Fibroblast of skin of scalp (primary cell): ENCODE results near the gene DHCR24. TPM values are rescaled to one million over a fixed set of nuclear protein-coding genes. Genes with fewer than 3 reads are reported as not detected.
"Not testable (repeated sequence)": the region's sequence is repeated elsewhere in the genome, so short reads cannot be mapped to it uniquely, and the experiment has no call there.

Source experiments
- DNase-seq: peaks from one replicate; pipeline ENCODE4 v3.0.0-alpha.2; 2013
- polyA plus RNA-seq, 2 experiments: library from polyadenylated mRNA; unstranded; fragments of 120-200 nt; gene quantifications; one replicate each; pipeline ENCODE4 v1.2.1, GENCODE V29; 2013; ENCODE audit not compliant: insufficient read length in 2 of 2

Gene DHCR24, protein sequence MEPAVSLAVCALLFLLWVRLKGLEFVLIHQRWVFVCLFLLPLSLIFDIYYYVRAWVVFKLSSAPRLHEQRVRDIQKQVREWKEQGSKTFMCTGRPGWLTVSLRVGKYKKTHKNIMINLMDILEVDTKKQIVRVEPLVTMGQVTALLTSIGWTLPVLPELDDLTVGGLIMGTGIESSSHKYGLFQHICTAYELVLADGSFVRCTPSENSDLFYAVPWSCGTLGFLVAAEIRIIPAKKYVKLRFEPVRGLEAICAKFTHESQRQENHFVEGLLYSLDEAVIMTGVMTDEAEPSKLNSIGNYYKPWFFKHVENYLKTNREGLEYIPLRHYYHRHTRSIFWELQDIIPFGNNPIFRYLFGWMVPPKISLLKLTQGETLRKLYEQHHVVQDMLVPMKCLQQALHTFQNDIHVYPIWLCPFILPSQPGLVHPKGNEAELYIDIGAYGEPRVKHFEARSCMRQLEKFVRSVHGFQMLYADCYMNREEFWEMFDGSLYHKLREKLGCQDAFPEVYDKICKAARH
- 38.9 TPM for polyA plus RNA-seq (2013, experiment 1 of 2; ENCODE audit: insufficient read length)
- polyA plus RNA-seq (2013, experiment 2 of 2; ENCODE audit: insufficient read length): 38.3 TPM

DNA sequence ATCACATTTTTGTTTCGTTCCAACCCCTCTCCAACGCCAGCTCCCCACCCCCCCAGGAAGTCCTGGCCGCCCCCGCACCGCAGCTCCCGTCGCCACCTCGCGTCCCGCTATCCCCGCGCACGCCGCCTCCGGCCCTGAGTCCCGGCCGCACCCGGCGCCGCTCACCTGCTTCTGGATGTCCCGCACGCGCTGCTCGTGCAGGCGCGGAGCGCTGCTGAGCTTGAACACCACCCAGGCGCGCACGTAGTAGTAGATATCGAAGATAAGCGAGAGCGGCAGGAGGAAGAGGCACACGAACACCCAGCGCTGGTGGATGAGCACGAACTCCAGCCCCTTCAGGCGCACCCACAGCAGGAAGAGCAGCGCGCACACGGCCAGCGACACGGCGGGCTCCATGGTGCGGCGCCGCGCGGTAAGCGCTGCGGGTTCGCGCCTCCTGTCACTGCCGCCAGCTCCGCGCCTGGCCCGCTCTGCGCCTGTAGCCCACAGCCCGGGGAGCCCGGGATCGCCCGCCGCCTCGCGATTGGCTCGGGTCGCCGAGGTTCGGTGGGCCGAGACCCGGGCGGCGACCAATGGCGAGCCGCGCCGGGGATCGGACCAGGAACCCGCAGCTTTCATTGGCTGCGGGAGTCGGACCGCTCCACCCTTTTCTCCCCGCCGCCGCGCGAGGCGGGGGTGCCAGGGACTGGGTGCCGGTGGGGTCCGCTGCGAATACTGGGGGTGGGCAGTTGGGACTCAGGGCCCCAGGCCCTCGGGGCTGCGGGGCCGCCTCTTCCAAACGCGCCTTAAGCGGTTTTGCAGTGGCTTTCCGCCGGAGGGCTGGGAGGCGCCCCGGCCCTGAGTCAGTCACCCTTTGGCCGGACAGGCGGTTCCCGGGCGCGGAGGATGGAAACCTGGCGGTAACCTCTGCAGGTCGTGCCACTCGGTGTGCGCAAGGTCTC lies at the start of gene DHCR24:
DHCR24 (minus strand) TSS at position 472 of the 941 bp plus-strand sequence; CDS start at position 396, 76 bp downstream.
- peak; percentile 85 for DNase-seq

DNA sequence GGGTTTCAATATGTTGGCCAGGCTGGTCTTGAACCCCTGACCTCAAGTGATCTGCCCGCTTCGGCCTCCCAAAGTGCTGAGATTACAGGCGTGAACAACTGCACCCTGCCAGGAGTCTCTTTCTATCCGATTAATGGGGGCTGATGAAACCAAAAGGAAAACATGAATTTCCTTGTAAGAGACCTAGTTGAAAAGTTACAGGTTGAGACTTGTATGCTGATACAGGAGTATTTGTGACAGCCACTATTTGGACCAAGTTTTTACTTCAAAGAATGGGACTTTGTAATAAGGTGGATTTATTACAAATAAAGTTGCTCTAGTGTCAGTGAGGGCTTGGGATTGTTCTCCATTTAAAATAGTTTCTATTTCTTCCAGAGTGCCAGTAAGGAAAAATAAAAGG lies 49.8 kb upstream of the DHCR24 start:
- DNase-seq: no peak

DNA sequence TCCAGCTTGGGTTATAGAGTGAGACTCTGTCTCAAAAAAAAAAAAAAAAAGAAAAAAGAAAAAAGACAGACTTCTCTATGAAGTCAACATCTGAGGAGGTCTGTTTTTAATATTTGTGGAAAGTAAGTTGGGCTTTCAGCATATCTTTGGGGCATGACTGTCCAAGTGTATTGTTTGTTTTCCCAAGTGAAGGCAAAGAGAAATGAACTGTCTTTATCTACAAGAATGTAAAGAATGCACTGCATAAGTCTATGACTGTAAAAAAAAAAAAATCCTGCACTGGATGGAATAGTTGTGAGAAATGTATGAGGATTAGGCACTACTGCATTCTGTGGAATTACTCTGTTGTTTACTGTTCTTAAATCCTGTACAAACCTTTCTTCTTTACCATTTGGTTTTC lies 47.9 kb upstream of the DHCR24 start:
- peak; percentile 98 for DNase-seq

DNA sequence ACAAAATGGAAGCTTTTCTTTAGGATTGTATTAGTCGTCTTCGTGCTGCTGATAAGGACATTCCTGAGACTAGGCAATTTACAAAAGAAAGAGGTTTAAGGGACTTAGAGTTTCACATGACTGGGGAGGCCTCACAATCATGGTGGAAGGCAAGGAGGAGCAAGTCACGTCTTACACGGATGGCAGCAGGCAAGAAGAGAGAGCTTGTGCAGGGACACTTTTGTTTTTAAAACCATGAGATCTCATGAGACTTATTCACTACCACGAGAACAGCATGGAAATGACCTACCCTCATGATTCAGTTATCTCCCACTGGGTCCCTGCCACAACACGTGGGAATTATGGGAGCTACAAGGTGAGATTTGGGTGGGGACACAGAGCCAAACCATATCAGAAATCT lies 47.1 kb upstream of the DHCR24 start:
- not testable (repeated sequence) for DNase-seq

DNA sequence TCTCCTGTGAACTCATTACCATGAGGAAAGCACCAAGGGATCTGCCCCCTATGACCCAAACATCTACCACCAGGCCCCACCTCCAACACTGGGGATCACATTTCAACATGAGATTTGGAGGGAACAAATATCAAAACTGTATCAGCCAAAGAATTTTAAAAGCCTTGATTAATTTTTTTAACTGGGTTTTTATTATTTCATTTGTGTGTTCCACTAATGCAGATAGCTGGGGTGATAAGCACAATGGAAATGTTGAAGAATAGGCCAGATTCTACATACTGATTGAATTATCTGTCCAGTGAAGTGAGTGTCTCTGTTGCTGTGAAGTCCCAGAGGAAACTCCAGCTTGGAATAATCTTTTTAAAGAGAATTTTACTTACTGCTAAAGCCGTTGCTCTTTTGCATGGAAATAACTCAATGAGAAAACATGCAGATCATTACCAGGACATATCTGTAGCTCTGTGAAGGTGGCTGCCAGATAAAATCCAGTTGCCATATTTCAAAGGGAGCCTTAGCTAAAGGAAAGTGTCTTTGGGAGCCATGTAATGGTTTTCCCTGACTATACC lies 44.4 kb upstream of the DHCR24 start:
- DNase-seq: no peak

DNA sequence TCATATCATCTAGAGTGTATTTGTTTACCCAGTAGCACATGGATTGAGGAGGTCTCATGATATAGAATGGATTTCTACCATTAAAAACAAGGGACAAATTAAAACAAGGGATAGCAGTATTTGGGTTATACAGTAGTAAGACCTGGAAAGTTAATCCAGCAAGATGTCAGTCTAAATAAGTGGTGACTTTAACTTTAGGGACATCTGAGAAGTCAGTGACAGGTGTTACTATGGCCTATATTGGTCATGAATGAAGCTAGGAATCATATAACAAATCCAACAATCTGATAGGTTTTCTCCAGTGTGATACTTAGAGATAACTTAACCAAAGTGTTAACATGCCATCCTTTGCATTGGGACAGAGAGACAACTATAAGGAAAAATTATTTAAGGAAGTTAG lies 42.7 kb upstream of the DHCR24 start:
- DNase-seq: no peak

DNA sequence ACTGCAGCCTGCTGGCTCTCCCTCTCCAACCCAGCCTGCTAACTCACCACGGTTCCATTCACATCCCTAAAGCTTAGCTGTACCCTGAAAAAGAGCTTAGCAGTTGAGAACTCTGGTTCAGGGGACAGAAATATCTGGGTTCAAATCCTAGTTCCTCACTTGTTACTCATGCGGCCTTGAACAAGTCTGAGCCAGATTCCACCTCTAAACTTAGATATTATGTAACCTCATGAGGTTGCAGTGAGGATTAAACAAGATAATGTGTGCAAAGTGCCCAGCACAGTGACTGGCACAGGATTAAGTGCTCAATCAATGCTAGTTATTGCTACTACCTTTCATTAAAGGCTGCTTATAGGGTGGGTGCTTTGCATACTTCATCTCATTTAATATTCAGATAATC lies 41.3 kb upstream of the DHCR24 start:
- no peak for DNase-seq

DNA sequence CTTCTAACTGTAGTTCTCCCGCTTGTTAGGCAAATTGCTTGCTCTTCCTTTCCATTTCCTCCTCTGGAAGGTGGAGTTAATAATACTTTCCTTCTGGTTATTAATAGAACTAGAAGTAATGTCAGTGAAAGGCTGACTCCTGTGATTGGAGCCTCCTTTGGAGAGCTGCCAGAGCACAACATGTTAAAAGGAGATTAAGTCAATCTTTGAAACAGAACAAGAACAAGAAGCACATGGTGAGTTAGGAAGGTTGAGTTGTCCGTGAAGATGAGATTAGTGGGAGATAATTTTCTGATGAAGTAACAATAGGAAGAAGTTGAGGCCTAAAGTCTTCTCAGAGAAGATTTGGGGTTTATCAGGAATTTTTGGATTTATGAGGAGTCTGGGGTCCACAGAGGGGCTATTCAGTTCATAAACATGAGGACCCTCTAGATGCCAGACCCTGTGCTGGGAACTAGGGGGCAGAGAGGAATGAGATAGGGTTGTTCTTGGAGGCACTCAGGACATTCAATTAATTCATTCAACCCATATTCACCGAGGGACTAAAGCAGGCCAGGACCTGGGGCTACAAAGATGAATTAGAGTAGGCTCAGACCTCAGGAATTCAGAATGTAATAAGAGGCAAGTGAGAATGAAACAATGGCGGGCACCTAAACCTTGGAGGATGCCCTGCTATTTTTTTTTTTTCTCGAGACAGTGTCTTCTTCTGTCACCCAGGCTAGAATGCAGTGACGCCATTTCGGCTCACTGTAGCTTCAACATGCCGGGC lies 40.7 kb upstream of the DHCR24 start:
- peak; percentile 74 for DNase-seq

DNA sequence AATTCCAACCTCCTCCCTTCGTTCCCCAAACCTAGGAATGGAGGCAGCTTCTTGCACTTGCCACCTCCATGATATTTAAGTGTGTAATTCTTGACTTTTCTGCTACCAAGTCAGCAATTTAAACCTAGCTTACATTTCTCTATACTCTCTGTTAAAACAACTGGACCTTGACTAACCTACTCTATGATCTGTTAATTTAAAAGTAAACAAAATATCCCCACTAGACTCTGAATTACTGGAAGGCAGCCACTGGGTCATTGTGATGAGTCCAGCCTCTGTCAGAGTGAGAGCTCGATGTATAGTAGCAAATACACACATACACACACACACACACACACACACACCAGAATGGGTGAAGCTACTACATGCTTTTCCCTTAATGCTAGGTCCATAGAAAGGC lies 40.0 kb upstream of the DHCR24 start:
- DNase-seq: peak; percentile 39

DNA sequence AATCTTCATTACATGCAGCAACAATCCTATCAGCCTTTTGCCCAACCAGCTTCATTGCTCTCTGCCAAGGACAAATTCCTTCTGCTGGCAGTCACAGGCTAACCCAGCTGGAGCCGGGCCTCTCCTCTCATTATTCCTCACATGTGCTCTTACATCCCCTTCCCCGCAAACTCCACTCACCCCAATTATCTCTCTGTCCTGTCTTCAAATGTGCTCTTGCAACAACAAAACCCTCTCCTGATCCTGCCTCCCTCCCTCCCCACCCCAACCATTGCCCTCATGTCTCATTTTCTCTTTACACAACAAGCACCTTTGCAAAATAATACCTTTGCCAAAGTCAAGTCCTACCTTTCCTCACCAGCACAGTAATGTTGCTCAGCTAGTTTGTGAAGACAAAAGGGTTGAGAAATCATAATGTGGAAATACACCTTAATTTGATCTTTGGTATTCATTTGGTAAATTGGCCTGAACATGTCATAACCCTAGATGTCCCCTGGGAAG lies 36.0 kb upstream of the DHCR24 start:
- peak; percentile 58 for DNase-seq

DNA sequence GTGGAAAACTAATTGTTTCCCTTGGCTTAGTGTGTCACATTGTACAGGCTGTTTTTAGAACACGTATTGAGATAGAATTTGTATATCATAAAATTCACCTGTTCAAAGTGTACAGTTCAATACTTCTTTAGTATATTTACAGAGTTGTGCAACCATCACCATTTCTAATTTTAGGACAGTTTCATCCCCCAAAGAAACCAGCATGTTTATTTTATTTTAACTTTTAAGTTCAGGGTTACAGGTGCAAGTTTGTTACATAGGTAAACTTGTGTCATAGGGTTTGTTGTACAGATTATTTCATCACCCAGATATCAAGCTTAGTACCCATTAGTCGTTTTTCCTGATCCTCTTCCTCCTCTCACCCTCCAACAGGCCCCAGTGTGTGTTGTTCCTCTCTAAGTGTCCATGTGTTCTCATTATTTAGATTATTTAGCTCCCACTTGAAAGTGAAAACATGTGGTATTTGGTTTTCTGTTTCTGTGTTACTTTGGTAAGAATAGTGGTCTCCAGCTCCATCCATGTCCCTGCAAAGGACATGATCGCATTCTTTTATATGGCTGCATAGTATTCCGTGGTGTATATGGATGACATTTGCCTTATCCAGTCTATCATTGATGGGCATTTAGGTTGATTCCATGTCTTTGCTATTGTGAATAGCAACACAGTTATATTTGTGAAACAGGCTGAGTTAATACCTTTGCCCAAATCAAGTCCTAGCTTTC lies 35.2 kb upstream of the DHCR24 start:
- DNase-seq: no peak

DNA sequence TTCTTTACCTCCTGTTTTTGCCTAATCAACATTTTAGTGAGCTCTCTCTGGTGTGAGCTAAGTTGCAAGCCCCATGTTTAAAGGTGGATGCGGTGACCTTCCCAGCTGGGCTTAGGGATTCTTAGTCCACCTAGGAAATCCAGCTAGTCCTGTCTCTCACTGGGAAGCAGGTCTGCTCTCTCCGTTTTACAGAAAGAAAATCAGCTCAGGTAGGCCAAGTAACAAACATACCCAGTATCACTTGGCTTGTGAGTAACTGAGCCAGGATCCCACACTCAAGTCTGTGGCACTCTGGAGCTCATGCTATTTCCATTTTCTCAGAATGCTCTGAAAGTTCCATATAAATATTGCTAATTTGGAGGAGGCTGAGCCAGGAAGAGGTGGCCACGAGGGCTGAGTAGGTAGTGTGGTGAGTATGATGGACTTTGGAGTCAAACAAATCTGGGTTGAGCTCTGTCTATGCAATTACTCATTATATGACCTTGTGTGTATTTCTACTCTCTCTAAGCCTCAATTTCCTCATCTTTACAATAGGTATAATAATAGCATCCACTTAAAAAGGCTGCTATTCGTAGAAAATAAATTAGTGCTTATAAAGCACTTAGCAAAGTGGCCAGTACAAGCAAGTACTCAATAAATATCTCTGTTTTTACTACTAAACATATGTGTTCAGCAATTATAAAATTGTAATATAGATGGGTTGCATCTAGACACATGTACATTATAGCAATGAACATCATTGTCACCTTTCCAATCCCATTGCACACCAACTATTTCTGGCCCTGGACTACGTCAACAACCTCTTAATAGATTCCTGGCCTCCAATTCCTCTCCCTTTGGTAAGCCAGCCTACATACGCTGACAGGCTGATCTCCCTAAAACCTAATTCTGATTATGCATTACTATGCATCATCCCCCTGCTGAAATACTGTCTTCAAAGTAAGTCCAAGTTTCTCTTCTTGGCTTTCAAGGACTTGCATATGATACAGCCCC lies 32.7 kb upstream of the DHCR24 start:
- DNase-seq: no peak

DNA sequence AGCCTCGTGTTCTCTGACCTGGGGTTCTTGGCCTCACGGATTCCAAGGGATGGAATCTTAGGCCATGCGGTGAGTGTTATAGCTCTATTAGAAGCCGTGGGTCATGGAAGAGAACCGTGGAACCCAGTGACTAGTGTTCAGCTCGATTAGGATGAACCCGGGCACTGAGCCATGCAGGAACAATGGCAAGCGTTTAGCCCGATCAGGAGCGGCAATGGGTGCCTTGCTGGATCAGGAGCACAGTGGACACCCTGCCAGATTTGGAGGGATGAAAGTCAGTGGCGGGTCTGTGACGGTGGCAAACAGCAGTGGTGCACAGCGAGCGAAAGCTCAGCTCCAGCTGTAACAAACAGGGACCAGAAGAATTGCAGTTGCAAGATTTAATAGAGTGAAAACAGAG lies 24.1 kb upstream of the DHCR24 start:
- DNase-seq: not testable (repeated sequence)

DNA sequence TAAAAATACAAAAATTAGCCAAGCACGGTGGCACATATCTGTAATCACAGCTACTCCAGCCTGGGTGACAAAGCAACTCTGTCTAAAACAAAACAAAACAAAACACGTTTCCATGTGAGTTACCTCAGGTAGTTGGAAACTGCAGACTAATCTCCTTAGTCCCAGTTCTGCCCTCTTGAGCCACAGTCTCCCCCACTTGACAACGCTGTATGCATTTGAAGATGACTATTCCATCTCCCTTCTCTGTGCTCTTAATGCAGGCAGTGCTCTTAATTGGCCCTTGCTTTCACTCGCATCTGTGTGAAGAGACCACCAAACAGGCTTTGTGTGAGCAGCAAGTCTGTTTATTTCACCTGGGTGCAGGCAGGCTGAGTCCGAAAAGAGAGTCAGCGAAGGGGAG lies 19.6 kb upstream of the DHCR24 start:
- no peak for DNase-seq

DNA sequence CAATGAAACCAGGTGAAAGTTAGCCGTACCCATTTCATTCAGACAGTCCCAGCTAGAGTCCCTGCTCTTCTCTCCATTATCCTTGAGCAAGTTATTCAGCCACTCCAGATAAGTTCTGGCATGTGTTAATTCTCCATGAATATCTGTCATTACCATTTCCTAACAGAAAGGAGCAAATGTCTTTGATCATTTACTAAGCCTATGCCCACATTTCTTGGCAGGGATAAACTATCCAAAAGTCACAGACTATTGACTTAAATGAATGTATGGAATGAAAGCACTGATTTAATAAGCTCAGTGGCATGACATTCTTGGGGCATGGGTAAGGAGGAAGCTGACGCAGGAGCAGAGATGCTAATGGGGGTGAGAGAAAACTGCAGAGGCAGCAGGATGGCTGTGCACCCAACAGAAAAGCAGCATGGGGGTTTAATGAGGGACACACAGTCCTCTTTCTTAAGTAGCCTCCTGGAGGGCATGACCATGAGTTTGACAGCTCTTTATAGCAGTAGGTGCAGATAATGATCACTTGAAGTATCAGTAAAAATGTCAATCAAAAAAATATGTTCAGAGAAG lies 17.6 kb upstream of the DHCR24 start:
- DNase-seq: peak; percentile 93

DNA sequence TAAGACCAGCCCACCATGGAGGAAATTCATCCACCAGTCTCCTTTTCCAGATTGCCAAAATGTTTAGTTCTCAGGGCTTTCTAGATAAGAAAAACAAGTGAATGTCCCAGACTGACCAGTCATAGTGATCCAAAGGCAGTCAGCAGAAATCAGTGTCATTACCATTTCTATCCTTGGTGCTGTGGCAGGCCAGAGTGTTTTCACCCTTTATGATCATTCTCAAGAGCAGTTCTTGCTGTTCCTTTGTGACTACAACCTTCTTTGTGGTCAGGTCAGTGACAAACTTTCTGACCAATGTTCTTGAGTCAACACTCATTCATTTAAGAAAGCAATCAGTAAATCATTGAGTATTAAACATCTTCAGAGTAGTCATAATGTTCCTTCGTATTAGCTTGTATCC lies 7.3 kb upstream of the DHCR24 start:
- DNase-seq: no peak

DNA sequence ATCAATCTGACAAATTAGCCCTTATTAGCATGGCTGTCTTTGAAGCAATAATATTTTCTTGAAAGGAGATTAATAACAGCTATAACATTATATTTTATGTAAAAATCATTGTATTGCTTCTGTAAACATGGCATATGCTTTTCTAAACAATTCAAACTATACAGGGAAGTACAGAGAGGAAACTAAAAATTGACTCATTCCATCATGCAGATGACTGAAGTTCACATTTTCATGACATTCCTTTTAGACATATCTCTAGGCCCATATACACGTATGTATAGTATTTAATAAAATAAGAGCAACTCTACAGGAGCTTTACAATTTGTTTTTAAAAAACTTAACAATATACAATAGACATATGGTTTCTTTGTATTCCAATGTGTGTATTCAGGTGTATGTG lies 5.6 kb upstream of the DHCR24 start:
- DNase-seq: no peak

DNA sequence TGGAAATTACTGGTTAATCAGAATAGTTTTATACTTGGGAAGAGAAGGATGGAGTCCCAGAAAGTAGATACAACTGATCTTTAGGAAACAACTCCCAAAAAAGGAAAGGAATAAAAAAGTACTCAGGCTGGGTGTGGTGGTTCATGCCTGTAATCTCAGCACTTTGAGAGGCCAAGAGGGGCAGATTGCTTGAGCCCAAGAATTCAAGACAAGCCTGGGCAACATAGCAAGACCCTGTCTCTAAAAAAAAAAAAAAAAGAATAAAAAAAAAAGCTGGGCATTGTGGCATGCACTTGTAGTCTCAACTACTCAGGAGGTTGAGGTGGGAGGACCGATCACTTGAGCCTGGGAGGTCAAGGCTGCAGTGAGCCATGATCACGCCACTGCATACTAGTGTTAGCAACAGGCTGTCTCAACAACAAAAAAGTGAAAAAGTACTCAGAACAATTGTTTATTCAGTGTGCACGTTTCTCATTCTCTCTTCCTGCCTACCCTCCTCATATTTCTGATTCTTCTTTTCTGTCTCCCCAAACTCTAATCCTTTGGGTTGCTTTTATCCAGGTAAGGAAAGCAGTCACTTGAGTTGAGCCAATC lies 2.2 kb upstream of the DHCR24 start:
- DNase-seq: no peak
